BJ (cell line): Measurements from ENCODE around the gene SLC19A2. TPM values are rescaled to one million over a fixed set of nuclear protein-coding genes. Genes with fewer than 3 reads are reported as not detected.

Experiments used
- CTCF ChIA-PET: fragments of 350-600 bp; formaldehyde crosslinking; extraction: SDS; loops from one replicate; lab custom pipeline; 2021; ENCODE audit warnings: antibody characterized with exemption, inconsistent platforms; lab: Yijun Ruan, JAX
- POLR2A ChIA-PET: fragments of 300-600 bp; sonication (Branson Sonifier 250); formaldehyde crosslinking; extraction: SDS; loops from one replicate; lab custom pipeline; 2021; ENCODE audit warnings: antibody characterized with exemption; lab: Charles Lee
- DNase-seq: peaks from one replicate; pipeline ENCODE4 v3.0.0-alpha.2; 2011; ENCODE audit warnings: low read depth
- H3K27me3 ChIP-seq: 2 replicates; pipeline ENCODE4 v1.6.0; 2011; ENCODE audit warnings: low read length; ENCODE audit not compliant: control insufficient read depth, insufficient read depth
- H3K36me3 ChIP-seq: 2 replicates; pipeline ENCODE4 v1.5.1; 2011; ENCODE audit warnings: low read length; ENCODE audit not compliant: control insufficient read depth, insufficient read depth
- H3K4me3 ChIP-seq: 2 replicates; pipeline ENCODE4 v1.5.1; 2011; ENCODE audit warnings: low read depth, mild to moderate bottlenecking, control low read depth, low read length
- polyA plus RNA-seq: library from polyadenylated mRNA; depleted of rRNA; stranded (reverse); fragments of >200 nt; gene quantifications from 2 replicates; pipeline ENCODE4 v1.2.3, GENCODE V29; 2011
- TF ChIP-seq, protein P1 (sequence below): IDR thresholded peaks from 2 replicates; pipeline ENCODE4 v1.5.1; 2011; ENCODE audit warnings: low read depth, mild to moderate bottlenecking, control low read depth, inconsistent platforms, low read length, moderate library complexity; ENCODE audit not compliant: insufficient read depth

SLC19A2 gene
- polyA plus RNA-seq, 1 experiment: 3.3 TPM

DNA sequence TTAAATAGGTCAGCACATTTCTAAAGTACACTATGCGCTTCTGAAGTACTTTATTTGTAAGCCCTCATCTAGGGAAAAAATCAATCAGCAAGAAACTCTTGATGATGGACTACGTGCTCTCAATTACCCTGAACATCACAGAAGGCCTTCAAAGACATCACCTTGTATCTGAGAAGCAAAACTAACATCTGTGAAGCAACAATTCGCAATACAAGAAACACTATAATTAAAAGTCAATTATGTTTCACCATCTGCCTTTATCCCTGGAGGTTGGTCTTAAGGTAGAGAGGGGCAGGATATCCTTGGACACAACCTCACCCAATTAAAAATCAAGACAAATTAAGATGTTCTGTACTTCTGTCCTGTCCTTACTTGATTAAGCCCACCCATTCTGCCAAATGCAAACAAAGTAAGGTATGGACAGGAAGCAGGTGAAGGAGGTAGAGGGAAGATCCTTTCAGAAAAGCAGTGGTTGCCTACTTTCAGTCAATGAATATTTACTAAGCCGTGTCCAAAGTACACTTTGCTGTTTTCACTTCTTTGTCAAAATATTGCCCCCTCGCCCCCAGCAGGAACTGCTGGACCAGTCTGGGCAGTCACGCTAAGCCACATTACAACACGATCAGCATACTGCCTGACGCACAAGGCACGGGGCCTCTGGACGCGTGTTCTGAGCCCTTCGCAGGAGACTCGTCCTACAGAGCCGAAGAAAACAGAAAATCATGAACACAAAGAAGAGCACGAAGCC is 887 bp downstream of the SLC19A2 start:
- TF ChIP-seq, protein P1, sequence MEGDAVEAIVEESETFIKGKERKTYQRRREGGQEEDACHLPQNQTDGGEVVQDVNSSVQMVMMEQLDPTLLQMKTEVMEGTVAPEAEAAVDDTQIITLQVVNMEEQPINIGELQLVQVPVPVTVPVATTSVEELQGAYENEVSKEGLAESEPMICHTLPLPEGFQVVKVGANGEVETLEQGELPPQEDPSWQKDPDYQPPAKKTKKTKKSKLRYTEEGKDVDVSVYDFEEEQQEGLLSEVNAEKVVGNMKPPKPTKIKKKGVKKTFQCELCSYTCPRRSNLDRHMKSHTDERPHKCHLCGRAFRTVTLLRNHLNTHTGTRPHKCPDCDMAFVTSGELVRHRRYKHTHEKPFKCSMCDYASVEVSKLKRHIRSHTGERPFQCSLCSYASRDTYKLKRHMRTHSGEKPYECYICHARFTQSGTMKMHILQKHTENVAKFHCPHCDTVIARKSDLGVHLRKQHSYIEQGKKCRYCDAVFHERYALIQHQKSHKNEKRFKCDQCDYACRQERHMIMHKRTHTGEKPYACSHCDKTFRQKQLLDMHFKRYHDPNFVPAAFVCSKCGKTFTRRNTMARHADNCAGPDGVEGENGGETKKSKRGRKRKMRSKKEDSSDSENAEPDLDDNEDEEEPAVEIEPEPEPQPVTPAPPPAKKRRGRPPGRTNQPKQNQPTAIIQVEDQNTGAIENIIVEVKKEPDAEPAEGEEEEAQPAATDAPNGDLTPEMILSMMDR: no peak
- Histone ChIP-seq H3K36me3 (no peaks in the 10 kb centered on the region), H3K4me3 (peak overlapping the region; percentile 86), H3K27me3 (no peaks in the 10 kb centered on the region)
- ChIA-PET CTCF (interaction anchor here (1.2 kb wide), 1 partner anchor 26 kb away, joined by 4 read pairs; no protein-coding TSS in a partner anchor), POLR2A (no interaction called here)
- no peak for DNase-seq

DNA sequence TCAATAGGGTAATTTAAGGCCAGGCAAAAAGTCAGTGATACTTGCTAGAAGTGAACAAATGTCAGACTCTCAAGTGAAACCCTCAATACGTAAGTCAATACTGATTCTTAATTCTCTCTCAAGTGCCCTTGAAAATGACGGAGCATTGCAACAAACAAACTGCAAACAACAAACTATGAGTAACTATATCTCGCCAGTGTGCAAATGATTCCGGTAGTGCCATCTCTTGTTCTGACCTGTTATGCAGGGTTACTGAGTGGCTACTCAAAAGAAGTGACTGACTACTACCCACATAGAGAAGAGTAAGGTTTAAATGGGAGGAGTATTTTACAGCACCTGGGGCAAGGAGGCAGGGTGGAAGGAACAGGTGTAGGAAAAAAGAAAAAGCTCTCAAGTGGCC is 1.6 kb downstream of the SLC19A2 start:
- POLR2A ChIA-PET: no interaction called here
- no peaks in the 10 kb centered on the region for H3K27me3 ChIP-seq
- CTCF ChIA-PET: interaction anchor here (0.8 kb wide), 1 partner anchor 11 kb away, joined by 3 read pairs; no protein-coding TSS in a partner anchor
- H3K4me3 ChIP-seq: no peak overlapping the region
- DNase-seq: no peak
- TF ChIP-seq, protein P1: no peak
- H3K36me3 ChIP-seq: no peaks in the 10 kb centered on the region

DNA sequence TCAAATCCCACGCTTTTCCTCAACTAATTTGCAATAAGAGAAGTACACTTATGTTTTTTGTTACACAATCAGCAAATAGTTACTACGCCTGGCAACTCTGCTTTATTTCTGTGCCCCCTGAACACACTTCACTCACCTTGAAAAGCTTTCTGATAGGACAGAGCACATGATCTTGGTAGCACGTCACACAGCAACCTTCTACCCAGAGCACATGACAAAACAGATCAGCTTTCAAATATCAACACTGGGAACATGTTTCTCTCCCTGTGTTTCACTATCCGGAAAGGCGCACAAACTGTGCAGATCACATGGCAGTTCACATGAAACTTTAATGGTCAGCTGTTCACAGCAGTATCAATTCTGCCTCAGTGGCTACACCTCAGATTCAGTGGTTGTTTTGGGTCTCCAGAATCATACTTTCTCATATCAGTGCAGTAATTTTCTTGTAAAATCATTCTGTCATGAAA is 2.2 kb downstream of the SLC19A2 start:
- no peak overlapping the region for H3K4me3 ChIP-seq

DNA sequence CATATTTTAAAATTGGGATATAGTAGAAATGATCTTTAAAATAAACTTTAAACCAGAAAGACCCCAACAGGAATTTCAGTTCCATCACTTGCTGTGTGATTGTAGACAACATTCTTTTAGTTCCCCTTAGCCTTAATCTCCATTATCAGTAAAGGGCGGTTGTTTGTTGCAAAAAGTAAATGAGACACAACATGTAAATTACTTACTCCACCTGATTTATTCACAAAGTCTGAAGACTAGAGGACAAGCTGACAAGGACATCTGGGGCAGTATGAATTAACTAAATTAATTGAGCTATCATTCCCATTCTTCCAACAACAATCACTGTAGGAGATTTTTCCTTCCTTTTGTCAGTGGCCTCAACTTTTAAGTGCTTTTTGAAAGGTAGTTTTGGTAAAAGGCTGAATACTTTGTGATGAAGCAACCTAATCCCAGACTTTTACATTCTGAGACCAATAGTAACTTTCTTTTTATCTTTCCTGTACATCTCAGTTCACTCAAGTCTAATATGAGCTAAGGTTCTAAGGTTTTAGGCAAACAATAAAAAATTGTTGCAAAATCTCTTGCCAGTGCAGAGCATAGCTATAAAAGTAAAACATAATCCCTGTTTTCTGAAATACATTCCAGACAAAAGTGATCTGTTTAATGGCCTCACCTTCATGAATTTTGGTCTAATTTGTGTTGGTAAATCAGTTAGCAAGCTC is 6.2 kb downstream of the SLC19A2 start:
- no peak for DNase-seq
- ChIA-PET CTCF (interaction anchor here (1.1 to 1.4 kb wide), 2 partner anchors 16 to 67 kb away, joined by 3 to 4 read pairs; no protein-coding TSS in a partner anchor), POLR2A (no interaction called here)
- H3K4me3 ChIP-seq: no peak overlapping the region
- 0 out of 2 replicates have a peak, but pooled peaks cover 1% of the 10 kb centered on the region for H3K36me3 ChIP-seq
- TF ChIP-seq, protein P1: no peak
- no peaks in the 10 kb centered on the region for H3K27me3 ChIP-seq

More for the DNA sequence above, 2.2 kb downstream of the SLC19A2 start:
- Histone ChIP-seq H3K27me3 (no peaks in the 10 kb centered on the region), H3K36me3 (no peaks in the 10 kb centered on the region)
- DNase-seq: no peak
- ChIA-PET CTCF (interaction anchor here (0.8 to 1.4 kb wide), 2 partner anchors 11 to 62 kb away, joined by 3 read pairs; no protein-coding TSS in a partner anchor), POLR2A (no interaction called here)
- TF ChIP-seq, protein P1: no peak
